B cell (primary cell): ENCODE data around the gene TCEAL4. TPM values are rescaled to one million over a fixed set of nuclear protein-coding genes. Genes with fewer than 3 reads are reported as not detected.

Experiments
- ATAC-seq: fragments of 200-7000 bp; cut with Tn5 transposase; one replicate; pipeline ENCODE4 v1.10.0; 2021; ENCODE audit warnings: low read depth, mild to moderate bottlenecking, moderate number of reproducible peaks, moderate library complexity
- CTCF ChIA-PET: fragments of 350-600 bp; sonication (Branson Sonifier 250); formaldehyde crosslinking; loops from one replicate; lab custom pipeline; 2021; ENCODE audit warnings: antibody characterized with exemption, inconsistent platforms; lab: Charles Lee
- POLR2A ChIA-PET: fragments of 350-600 bp; sonication (Branson Sonifier 250); formaldehyde crosslinking; loops from one replicate; lab custom pipeline; 2021; ENCODE audit warnings: antibody characterized with exemption; lab: Charles Lee
- DNase-seq: peaks from one replicate; pipeline ENCODE4 v3.0.0; 2013
- H2AFZ ChIP-seq: 2 replicates; pipeline ENCODE4 v1.6.1; 2012; ENCODE audit warnings: mild to moderate bottlenecking, low read depth, low read length; ENCODE audit not compliant: insufficient read depth, poor library complexity, severe bottlenecking
- H3K27ac ChIP-seq, 2 donors: 1 replicate in 1 of 2; 2 replicates in 1 of 2; pipeline ENCODE4 v1.5.1; 2012 to 2013; ENCODE audit warnings: low read length in 2 of 2, mild to moderate bottlenecking in 2 of 2, moderate library complexity in 1 of 2
- H3K27me3 ChIP-seq, 4 experiments: fragments of 200-600 bp in 1 of 4; sonication (generic) in 1 of 4; replicated peaks in 1 of 4; 1 replicate in 2 of 4; 2 replicates in 2 of 4; pipeline versions ENCODE4 v1.6.1 to v1.7.0; 2013 to 2016; ENCODE audit warnings: low read length in 3 of 4, mild to moderate bottlenecking in 2 of 4, mixed read lengths in 1 of 4, moderate library complexity in 1 of 4; ENCODE audit not compliant: insufficient read depth in 4 of 4, control insufficient read depth in 3 of 4; ENCODE audit errors: control extremely low read depth in 1 of 4
- H3K36me3 ChIP-seq, 2 experiments: replicated peaks in 1 of 2; 1 replicate in 1 of 2; 2 replicates in 1 of 2; pipeline versions ENCODE4 v1.6.1 to v1.7.1; 2013; ENCODE audit warnings: low read length in 1 of 2; ENCODE audit not compliant: insufficient read depth in 2 of 2, control insufficient read depth in 1 of 2; ENCODE audit errors: control extremely low read depth in 1 of 2, extremely low read depth in 1 of 2
- H3K4me1 ChIP-seq, 2 donors: fragments of 200-600 bp in 1 of 2; sonication (generic) in 1 of 2; 1 replicate in 1 of 2; 2 replicates in 1 of 2; pipeline versions ENCODE4 v1.5.1 to v1.6.1; 2013 to 2017; ENCODE audit warnings: low read length in 2 of 2; ENCODE audit not compliant: control insufficient read depth in 2 of 2, insufficient read depth in 2 of 2
- H3K4me2 ChIP-seq: replicated peaks from 2 replicates; pipeline ENCODE3; 2012; ENCODE audit warnings: mild to moderate bottlenecking, low read depth, low read length; ENCODE audit not compliant: poor library complexity, severe bottlenecking
- H3K4me3 ChIP-seq, 5 experiments: fragments of 200-600 bp in 1 of 5; sonication (generic) in 1 of 5; 1 replicate in 3 of 5; 2 replicates in 2 of 5; pipeline versions ENCODE4 v1.5.1 to v1.7.0; 2011 to 2016; ENCODE audit warnings: low read length in 4 of 5, mild to moderate bottlenecking in 4 of 5, low read depth in 2 of 5, control low read depth in 1 of 5, moderate library complexity in 1 of 5; ENCODE audit not compliant: insufficient read depth in 1 of 5; ENCODE audit errors: control extremely low read depth in 1 of 5, extremely low read depth in 1 of 5
- H3K79me2 ChIP-seq: fragments of 200-600 bp; sonication (generic); one replicate; pipeline ENCODE4 v1.6.0; 2016; ENCODE audit warnings: low read length; ENCODE audit not compliant: control insufficient read depth, insufficient read depth
- H3K9ac ChIP-seq: fragments of 200-600 bp; sonication (generic); 2 replicates; pipeline ENCODE4 v1.6.1; 2017; ENCODE audit warnings: mild to moderate bottlenecking, low read length, moderate library complexity
- H3K9me3 ChIP-seq, 3 donors: one replicate each; pipeline versions ENCODE4 v1.6.1 to v1.7.1; 2013; ENCODE audit warnings: low read length in 2 of 3; ENCODE audit not compliant: control insufficient read depth in 2 of 3, insufficient read depth in 1 of 3; ENCODE audit errors: control extremely low read depth in 1 of 3
- H4K20me1 ChIP-seq: 2 replicates; pipeline ENCODE4 v1.6.0; 2012; ENCODE audit warnings: mild to moderate bottlenecking, low read length; ENCODE audit not compliant: insufficient read depth, control insufficient read depth, poor library complexity, severe bottlenecking
- H3K27ac Mint-ChIP-seq: one replicate; pipeline ENCODE4 v1.8.0; 2021; ENCODE audit warnings: mixed read lengths
- H3K27me3 Mint-ChIP-seq: one replicate; pipeline ENCODE4 v1.8.0; 2021; ENCODE audit warnings: mixed read lengths
- H3K4me1 Mint-ChIP-seq: one replicate; pipeline ENCODE4 v1.8.0; 2021; ENCODE audit warnings: mixed read lengths
- H3K4me3 Mint-ChIP-seq: one replicate; pipeline ENCODE4 v1.8.0; 2021; ENCODE audit warnings: mixed read lengths
- H3K9me3 Mint-ChIP-seq: one replicate; pipeline ENCODE4 v1.8.0; 2022; ENCODE audit warnings: mixed read lengths; ENCODE audit not compliant: insufficient read depth
- EZH2 ChIP-seq: IDR thresholded peaks from 2 replicates; pipeline ENCODE4 v1.6.1; 2012; ENCODE audit warnings: borderline replicate concordance, low read depth, mild to moderate bottlenecking, moderate library complexity, low read length; ENCODE audit not compliant: insufficient read depth, poor library complexity, severe bottlenecking
- WGBS: methylation state at CpG from one replicate; pipeline ENCODE4 v1.1.5; 2013; ENCODE audit warnings: missing lambda C conversion rate; ENCODE audit not compliant: insufficient coverage; 5-methylcytosine and 5-hydroxymethylcytosine counted together
- intact Hi-C: fragments of 100-400 bp; cut with micrococcal nuclease; formaldehyde crosslinking; loops from one replicate; pipeline ENCODE4 v1.10.0; 2022
- polyA plus RNA-seq: library from polyadenylated mRNA; depleted of rRNA; stranded (reverse); fragments of >200 nt; gene quantifications from 2 replicates; pipeline ENCODE4 v1.2.3, GENCODE V29; 2012
- total RNA-seq, 2 donors: library from RNA; stranded (reverse); fragments of 120-200 nt in 1 of 2; gene quantifications; 1 replicate in 1 of 2; 2 replicates in 1 of 2; pipeline versions ENCODE4 v1.2.3 to v1.2.4, GENCODE V29; 2013 to 2022
- TF ChIP-seq, protein P1 (sequence below): fragments of 200-600 bp; IDR thresholded peaks from one replicate; pipeline ENCODE4 v1.8.0; 2022; ENCODE audit warnings: antibody characterized with exemption, mild to moderate bottlenecking

TCEAL4 gene
- total and polyA plus RNA-seq, 2 donors (not counting 1 experiment from before 2014, with no cell fraction given), result 3.0 to 23.1 TPM

DNA sequence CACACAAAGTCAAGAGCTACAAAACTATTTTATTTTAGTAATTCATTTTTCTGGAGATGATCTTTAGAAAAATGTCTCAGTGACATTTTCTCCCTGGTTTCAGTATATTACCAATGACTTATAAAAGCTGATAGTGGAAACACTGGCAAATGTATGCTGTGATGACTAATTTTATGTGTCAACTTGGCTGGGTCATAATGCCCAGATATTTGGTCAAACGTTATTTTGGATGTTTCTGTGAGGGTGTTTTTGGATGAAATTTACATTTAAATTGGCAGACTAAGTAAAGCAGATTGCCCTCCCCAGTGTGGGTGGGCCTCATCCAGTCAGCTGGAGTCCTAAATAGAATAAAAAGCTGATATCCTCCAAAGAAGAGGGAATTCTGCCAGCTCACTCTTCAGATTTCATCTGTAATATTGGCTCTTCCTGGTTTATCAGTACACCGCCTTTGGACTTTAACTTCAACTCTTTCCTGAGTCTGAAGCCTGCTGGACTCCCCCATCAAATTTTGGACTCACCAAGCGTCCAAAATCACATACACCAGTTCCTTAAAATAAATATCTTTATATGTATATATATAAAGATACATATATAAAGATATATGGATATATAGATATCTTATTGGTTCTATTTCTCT lies 34.8 kb upstream of the TCEAL4 start:
- Histone ChIP-seq H2AFZ (no peak overlapping the region), H3K9me3 (no peaks in the 10 kb centered on the region), H3K36me3 (no peaks in the 10 kb centered on the region), H4K20me1 (no peaks in the 10 kb centered on the region), H3K79me2 (no peaks in the 10 kb centered on the region), H3K4me2 (no peak overlapping the region), H3K4me3 (no peak overlapping the region), H3K9ac (no peak overlapping the region), H3K4me1 (peaks cover 5 to 10% of the 10 kb centered on the region in 2 donors), H3K27ac (no peak overlapping the region), H3K27me3 (no peaks in the 10 kb centered on the region)
- TF ChIP-seq EZH2, result no peak
- TF ChIP-seq, protein P1, sequence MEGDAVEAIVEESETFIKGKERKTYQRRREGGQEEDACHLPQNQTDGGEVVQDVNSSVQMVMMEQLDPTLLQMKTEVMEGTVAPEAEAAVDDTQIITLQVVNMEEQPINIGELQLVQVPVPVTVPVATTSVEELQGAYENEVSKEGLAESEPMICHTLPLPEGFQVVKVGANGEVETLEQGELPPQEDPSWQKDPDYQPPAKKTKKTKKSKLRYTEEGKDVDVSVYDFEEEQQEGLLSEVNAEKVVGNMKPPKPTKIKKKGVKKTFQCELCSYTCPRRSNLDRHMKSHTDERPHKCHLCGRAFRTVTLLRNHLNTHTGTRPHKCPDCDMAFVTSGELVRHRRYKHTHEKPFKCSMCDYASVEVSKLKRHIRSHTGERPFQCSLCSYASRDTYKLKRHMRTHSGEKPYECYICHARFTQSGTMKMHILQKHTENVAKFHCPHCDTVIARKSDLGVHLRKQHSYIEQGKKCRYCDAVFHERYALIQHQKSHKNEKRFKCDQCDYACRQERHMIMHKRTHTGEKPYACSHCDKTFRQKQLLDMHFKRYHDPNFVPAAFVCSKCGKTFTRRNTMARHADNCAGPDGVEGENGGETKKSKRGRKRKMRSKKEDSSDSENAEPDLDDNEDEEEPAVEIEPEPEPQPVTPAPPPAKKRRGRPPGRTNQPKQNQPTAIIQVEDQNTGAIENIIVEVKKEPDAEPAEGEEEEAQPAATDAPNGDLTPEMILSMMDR, result no peak
- no CpG with 5 or more reads among the region's 3 CpGs for WGBS
- ATAC-seq (no peak), DNase-seq (no peak)
- H3K4me1 Mint-ChIP-seq, result peaks cover 10% of the 10 kb centered on the region
- H3K27me3 Mint-ChIP-seq, result no peaks in the 10 kb centered on the region
- H3K9me3 Mint-ChIP-seq, result no peaks in the 10 kb centered on the region
- H3K4me3 Mint-ChIP-seq, result no peak overlapping the region
- POLR2A ChIA-PET, result no interaction called here
- intact Hi-C loops, result loop anchor here (10.0 kb wide), 1 partner anchor 134 kb away; the partner anchor contains the start of gene MORF4L2
- CTCF ChIA-PET, result no interaction called here
- H3K27ac Mint-ChIP-seq, result no peak overlapping the region

DNA sequence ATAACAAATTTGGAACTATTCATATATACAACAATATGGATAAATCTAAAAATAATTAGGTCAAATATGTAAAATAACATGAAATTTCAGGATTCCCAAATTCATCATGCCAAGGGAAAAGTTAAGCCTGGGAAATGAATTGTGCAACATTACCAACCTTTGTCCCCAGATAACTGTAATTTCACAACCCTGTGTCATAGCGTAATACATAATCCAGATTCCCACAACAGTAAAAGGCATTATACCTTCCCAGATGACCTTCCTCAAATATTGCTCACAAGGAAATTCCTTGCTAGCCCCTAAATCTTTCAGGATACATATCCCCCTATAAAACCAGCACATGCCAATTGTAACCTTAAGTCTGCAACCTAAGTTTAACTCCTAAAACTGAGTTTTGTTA lies 33.1 kb upstream of the TCEAL4 start:
- intact Hi-C loops, result loop anchor here (10.0 kb wide), 1 partner anchor 133 kb away; the partner anchor contains the start of gene MORF4L2
- H3K27me3 ChIP-seq, result no peaks in the 10 kb centered on the region
- DNase-seq (no peak), ATAC-seq (no peak)
- H3K4me2 ChIP-seq, result no peak overlapping the region
- H3K4me3 Mint-ChIP-seq, result no peak overlapping the region
- H3K79me2 ChIP-seq, result no peaks in the 10 kb centered on the region
- H3K36me3 ChIP-seq, result no peaks in the 10 kb centered on the region
- H3K27me3 Mint-ChIP-seq, result no peaks in the 10 kb centered on the region
- no peaks in the 10 kb centered on the region for H4K20me1 ChIP-seq
- POLR2A ChIA-PET, result no interaction called here
- no peak overlapping the region for H3K27ac Mint-ChIP-seq
- H2AFZ ChIP-seq, result no peak overlapping the region
- no peak overlapping the region for H3K4me3 ChIP-seq
- no peak overlapping the region for H3K27ac ChIP-seq
- no peaks in the 10 kb centered on the region for H3K9me3 Mint-ChIP-seq
- peaks cover 5 to 10% of the 10 kb centered on the region in 2 donors for H3K4me1 ChIP-seq
- H3K4me1 Mint-ChIP-seq, result peaks cover 10% of the 10 kb centered on the region
- H3K9ac ChIP-seq, result no peak overlapping the region
- TF ChIP-seq EZH2, result no peak
- TF ChIP-seq, protein P1, result no peak
- CTCF ChIA-PET, result no interaction called here
- WGBS, result 100% methylated on average over 1 of the region's 1 CpG
- H3K9me3 ChIP-seq, result no peaks in the 10 kb centered on the region
